GM12874 (cell line): Measurements from ENCODE around the gene UBA52.
A peak's percentile ranks its signal among the peaks of the same experiment; 100 is the strongest.

Source experiments
- TF ChIP-seq, protein P1 (sequence below): IDR thresholded peaks from 2 replicates; pipeline ENCODE4 v1.5.1; 2011; ENCODE audit warnings: low read depth, mild to moderate bottlenecking, control low read depth, low read length, moderate library complexity; ENCODE audit not compliant: insufficient read depth

UBA52 gene

DNA sequence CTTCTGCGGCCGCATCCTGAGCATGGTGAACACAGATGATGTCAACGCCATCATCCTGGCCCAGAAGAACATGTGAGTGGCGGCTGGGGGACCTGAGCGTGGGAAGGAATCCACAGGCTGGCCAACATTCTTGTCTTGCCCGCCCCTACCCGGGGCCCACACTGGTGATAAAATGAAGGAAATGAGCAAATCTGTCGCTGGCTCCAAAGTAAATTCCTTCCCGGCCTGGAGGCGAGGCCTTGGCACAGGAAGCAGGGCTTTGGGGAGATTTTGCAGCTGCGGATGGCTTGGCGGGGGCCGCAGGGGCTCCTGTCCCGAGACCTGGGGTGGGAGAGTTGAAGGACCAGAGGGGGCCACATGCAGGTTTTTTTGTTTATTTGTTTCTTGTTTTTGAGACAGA, 9.6 kb upstream of the UBA52 start:
- TF ChIP-seq, protein P1, sequence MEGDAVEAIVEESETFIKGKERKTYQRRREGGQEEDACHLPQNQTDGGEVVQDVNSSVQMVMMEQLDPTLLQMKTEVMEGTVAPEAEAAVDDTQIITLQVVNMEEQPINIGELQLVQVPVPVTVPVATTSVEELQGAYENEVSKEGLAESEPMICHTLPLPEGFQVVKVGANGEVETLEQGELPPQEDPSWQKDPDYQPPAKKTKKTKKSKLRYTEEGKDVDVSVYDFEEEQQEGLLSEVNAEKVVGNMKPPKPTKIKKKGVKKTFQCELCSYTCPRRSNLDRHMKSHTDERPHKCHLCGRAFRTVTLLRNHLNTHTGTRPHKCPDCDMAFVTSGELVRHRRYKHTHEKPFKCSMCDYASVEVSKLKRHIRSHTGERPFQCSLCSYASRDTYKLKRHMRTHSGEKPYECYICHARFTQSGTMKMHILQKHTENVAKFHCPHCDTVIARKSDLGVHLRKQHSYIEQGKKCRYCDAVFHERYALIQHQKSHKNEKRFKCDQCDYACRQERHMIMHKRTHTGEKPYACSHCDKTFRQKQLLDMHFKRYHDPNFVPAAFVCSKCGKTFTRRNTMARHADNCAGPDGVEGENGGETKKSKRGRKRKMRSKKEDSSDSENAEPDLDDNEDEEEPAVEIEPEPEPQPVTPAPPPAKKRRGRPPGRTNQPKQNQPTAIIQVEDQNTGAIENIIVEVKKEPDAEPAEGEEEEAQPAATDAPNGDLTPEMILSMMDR: no peak

DNA sequence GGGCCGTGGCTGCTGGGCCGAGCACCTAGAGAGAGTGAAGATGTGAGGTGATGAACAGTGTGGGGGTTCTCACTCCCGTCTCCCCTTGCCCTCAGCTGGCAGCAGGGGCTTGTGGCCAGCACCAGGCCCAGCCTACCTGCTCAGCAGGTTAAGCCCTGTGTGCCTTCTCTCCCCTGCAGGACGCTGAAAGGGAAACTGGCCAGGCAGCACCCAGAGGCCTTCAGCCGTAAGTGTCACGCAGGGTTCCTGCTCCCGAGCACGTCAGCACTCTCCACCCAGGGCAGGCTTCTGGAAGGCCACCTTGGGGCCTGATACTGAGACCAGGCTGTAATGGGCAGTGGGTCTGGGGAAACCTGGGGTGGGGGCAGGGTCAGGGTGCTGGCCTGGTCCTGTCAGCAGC, 4.7 kb upstream of the UBA52 start:
- TF ChIP-seq, protein P1: no peak

DNA sequence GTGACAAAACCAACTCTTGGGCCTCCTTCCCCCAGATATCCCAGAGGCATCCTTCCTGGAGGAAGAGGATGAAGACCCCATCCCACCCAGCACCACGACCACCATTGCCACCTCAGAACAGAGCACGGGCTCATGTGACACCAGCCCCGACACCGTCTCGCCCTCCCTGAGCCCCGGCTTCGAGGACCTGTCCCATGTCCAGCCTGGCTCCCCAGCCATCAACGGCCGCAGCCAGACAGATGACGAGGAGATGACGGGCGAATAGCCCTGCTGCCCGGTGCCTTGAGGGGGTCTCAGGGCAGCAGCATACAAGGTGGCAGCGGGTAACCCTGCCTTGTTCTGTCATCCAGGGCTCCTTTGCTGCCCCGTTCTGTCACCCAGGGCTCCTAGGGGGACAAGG, 3.3 kb upstream of the UBA52 start:
- TF ChIP-seq, protein P1: no peak

DNA sequence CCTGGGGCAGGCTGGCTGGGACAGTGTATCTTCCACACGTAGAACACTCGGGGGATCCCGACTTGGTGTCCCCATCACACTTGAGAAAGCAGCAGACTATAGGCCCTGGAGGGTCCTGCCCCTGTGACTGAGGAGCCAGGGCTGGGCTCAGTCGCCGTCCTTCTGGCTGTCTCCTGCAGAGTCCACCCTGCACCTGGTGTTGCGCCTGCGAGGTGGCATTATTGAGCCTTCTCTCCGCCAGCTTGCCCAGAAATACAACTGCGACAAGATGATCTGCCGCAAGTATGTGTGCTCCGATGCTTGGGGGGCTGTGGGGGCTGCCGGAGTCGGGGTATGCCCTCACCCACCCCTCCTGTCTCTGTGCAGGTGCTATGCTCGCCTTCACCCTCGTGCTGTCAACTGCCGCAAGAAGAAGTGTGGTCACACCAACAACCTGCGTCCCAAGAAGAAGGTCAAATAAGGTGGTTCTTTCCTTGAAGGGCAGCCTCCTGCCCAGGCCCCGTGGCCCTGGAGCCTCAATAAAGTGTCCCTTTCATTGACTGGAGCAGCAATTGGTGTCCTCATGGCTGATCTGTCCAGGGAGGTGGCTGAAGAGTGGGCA, 3.1 kb downstream of the UBA52 start:
- TF ChIP-seq, protein P1: no peak

DNA sequence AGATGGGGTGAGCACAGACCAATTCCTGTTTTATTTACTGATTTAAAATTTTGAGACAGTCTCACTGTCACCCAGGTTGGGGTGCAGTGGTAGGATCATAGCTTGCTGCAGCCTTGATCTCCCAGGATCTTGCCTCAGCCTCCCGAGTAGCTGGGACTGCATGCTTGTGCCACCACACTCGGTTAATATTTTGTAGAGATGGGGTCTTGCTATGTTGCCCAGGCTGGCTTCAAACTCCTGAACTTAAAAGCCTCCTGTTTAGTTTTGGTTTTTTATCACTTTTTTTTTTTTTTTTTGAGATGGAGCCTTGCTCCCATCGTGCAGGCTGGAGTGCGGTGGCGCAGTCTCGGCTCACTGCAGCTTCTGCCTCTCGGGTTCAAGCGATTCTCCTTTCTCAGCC, 4.7 kb downstream of the UBA52 start:
- TF ChIP-seq, protein P1: no peak

DNA sequence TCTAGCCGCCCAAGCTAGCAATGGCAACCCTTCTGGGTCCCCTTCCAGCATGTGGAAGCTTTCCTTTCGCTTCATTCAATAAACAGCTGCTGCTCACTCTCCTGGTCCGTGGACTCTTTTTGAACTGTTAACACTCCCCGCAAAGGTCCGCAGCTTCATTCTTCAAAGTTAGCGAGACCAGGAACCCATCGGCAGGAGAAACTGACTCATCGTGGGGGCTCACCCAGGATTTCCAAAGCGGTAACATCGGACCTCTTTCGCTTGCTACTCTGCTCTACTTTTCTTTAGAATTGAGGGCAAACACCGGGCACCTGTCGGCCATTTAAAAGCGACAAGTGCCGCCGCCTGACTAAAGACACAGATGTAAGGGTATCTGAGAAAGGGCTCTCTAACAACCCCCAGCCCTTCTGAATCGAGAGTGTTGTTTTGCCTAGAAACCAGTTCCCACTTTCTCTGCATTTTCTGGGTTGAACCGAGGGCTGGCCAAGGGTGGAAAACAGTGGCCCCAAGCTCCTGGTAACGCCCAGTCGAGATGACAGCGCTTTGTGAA, 5.8 kb downstream of the UBA52 start:
- TF ChIP-seq, protein P1: no peak

DNA sequence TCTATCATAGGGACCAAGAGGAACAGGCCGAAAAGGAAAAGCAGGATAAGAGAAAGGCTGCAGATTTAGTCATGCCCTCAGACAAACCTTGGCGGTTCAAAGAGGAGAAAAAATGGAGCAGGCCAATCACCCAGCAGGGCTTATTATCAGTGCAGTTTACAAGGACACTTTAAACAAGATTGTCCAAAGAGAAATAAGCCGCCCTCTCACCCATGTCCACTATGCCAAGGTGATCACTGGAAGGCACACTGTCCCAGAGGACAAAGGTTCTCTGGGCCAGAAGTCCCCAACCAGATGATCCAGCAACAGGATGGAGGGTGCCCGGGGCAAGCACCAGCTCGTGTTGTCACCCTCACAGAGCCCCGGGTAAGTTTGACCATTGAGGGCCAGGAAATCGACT, 8.7 kb downstream of the UBA52 start:
- TF ChIP-seq, protein P1: no peak

DNA sequence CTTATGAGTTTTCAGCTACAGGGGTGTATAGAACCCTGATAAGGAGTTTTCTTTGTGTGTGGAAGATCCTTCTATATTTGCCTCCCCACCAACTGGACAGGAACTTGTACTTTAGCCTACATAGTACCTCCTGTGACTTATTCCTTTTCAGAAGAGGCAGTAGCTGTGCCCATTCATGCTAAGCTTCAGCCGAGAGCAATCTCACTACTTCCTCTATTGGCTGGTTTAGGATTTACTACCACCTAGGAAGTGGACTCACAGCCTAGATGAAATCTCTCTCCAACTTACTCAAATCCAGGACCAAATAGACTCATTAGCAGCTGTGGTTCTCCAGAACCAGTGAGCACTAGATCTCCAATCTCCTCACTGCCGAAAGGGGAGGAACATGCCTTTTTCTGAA, 14.6 kb downstream of the UBA52 start:
- TF ChIP-seq, protein P1: peak; percentile 14; the same call in 1 of the 2 replicates
